ENCODE data around the gene MDN1.
"Not testable (repeated sequence)": the region's sequence is repeated elsewhere in the genome, so short reads cannot be mapped to it uniquely, and the experiment has no call there.

Gene MDN1

DNA sequence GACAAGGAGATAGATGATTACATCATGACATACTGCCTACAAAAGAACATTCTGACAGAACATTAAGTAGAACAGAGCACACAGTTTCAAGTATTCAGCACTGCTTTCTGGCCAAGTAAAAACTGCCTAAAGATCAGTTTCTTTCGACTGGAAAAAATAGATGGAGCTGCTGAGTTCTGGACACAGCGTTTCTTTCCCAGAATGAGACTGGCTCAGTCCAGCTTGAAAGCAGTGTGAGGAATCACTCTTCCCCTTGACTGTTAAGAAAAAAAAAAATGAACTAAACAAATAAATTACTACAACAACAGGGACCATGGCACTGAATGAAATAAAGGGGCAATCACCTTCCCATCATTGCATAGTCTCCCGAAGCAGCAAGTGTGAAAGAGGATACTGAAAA is 176.6 kb downstream of the MDN1 start:
- no peak for DNase-seq

DNA sequence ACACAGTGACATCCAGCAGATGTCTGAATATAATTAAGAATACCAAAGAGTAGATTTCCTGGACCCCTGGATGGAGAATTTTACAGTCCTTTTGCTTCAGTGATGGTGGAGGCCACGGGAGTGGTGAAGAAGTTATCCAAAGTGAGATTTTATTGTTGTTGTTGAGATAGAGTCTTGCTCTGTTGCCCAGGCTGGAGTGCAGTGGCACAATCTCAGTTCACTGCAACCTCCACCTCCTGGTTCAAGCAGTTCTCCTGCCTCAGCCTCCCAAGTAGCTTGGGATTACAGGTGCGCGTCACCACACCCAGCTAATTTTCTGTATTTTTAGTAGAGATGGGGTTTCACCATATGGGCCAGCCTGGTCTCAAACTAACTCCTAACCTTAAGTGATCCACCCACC is 178.0 kb downstream of the MDN1 start:
- not testable (repeated sequence) for DNase-seq

DNA sequence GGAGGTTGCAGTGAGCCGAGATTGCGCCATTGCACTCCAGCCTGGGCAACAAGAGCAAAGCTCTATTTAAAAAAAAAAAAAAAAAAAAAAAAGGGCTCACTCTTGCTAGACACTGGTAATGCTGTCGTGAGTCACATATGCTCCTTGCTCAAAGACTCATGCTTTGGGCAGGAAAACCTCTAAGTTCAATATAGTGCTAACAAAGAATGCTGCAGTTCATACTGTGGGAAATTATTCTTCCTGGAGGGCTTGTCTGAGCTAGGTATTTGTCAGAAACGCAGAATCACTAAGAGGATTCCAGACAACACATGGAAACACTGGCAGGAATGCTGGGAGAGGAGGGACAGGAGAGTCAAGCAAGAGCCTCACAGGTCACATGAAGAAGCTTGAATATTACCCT is 178.8 kb downstream of the MDN1 start:
- DNase-seq = no peak

DNA sequence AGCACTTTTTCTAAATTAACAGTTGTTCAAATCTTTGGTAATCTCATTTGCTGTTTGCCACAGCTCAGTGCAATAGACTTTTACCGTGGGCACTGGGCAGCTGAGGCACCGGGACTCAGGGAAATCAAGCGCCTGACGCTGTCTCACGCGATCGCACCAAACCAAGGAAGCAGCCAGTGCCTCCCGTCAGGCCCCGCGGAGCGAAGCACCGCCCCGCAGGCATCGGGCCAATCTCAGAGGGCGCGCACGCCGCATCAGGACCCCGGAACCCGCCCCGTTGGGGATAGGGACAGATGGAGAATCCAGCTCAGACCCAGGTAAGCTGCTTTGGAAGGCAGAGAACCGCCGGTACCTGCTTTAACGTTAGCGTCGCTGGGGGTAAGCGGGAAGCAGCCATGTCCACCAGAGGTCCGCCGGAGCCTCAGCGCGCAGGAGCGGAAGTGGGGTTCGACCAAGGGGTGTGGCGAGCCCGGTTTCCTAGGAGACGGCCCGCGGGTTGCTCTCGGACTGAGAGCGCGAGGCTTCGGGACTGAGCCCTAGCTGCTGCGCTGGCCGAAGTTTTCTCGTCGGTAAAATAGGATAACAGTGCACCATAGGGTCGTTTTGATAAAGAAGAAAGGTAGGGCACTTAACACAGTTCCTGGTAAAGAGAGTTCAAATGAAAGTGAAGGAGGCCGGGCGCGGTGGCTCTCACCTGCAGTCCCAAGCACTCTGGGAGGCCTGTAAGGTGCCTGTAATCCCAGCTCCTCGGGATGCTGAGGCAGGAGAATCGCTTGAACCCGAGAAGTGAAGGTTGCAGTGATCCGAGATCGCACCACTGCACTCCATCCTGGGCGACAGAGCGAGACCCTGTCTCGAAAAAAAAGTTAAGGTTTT is 181.0 kb downstream of the MDN1 start, which contains the start of gene LYRM2:
Gene LYRM2 (minus strand): TSS at position 428 of the 876 bp plus-strand sequence. CDS start 31 bp downstream, at position 397.
- peak; percentile 87 for DNase-seq

DNA sequence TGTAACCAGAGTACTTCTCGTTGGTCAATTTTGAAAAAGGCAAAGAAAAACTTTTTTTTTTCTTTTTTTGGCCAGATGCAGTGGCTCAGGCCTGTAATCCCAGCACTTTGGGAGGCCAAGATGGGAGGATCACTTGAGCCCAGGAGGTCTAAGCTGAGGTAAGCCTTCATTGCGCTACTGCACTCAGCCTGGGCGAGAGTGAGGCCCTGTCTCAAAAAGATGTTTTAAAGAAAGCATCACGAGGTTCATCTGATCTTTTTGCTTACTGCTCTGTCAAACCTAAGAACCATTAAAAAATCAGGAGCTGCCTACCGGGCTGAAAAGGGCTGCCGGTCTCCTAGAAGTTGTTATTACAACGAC is 181.7 kb downstream of the MDN1 start:
- DNase-seq = no peak

DNA sequence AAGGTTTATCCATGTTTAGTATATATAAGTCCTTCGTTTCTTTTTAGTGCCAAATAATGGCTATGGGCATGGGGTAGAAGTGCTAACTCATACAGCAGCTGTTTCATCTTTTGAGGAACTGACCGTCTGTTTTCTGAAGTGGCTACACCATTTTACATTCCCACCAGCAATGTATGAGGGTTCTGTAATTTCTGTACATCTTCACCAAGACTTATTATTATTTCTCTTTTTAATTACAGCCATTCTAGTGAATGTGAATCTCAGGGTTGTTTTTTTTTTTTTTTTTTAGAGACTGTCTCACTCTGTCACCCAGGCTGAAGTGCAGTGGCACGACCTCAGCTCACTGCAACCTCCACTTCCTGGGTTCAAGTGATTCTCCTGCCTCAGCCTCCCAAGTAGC is 183.2 kb downstream of the MDN1 start:
- DNase-seq = not testable (repeated sequence)

DNA sequence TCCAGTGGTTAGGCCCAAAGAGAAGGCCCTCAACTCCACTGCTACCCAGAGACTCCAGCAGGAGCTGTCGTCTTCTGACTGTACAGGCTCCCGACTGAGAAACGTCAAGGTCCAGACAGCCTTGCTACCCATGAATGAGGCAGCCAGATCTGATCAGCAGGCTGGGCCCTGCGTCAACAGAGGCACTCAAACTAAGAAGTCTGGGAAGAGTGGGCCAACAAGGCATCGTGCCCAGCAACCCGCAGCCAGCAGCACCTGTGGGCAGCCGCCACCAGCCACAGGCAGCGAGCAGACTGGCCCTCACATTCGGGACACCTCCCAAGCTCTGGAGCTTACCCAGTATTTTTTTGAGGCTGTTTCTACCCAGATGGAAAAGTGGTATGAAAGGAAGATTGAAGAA is 189.1 kb downstream of the MDN1 start:
- no peak for DNase-seq

DNA sequence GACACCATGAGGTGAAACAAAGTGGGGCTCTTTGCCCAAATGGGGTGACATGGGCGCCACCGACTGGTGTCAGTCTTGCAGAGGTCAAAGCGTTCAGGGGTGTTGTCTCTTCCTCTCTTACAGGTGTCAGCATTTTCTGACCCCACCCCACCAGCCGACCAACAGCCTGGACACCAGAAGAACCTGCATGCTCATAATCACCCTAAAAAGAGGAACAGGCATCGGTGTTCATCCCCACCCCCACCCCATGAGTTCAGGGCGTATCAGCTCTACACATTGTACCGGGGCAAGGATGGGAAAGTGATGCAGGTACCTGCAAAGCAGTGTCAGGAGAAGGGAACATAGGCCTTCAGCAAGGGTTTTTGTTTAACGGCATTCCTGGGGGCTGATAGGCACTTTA is 195.8 kb downstream of the MDN1 start:
- no peak for DNase-seq

DNA sequence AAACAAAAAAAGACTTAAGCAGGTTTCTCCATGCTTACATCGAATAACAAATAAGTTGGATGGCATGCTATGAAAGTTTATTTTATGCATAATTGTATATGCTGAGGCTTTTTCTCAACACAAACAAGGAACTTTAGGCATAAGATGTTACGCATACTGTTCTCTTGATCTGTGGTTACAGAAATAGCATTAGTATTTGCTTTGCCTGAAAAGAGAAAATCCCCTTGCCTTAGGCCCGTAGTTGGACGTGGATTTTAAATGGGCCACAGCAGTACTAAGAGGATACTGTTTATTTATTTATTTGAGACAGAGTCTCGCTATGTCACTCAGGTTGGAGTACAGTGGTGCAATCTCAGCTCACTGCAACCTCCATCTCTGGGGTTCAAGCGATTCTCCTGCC is 200.0 kb downstream of the MDN1 start:
- DNase-seq = no peak

DNA sequence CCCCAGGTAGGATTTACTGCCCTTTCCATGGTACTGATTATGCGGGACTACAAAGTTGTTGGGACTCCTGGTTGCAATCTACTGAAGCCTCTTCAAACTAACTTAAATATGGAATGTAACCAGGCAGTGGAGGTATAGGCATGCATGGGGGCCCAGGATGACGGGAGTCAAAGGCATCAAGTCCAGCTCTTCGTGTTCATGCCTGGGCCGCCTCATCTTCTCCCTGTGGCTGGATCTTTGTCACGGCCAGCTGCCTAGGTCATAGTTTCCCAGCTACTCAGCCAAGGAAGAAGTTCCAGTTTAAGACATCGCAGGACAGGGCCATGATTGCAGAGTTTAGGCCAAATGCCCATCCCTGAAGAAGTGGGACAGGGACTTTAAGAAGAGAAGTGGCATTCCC is 201.6 kb downstream of the MDN1 start:
- no peak for DNase-seq

DNA sequence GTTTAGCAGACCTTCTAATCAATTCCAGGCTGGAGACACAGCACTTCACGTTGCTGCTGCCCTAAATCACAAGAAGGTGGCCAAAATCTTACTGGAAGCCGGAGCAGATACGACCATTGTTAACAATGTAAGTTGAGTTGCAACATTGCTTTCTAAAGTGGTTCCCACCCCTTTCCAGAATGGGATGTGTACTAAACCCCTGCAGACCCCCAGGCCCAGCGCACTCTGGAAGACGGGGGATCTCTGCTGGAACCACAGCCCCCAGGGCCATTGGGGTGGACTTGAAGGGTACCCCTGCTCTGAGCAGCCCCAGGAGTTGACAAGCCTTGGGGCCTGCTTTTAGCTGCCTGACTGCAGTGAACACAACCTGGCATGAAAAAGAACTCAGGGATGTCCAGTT is 203.1 kb downstream of the MDN1 start:
- DNase-seq = no peak

DNA sequence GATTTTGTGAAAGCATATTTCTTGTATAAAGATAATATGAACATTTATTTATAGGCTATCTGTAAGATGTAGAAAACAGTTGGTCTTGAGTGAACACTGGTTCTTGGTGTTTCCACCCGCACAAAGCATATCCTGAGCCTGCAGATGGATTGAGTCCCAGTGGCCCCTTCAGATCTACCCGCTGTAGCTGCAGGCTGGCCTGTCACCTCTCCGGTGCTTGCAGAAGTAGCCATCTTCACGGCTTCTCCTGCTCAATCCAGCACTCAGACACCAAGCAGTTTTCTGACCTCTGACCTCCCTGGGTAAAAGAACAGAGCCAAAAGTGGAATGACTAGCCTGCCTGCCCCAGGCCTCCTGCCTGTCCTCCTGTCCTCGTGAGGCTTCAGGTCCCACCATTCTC is 203.7 kb downstream of the MDN1 start:
- DNase-seq = no peak

DNA sequence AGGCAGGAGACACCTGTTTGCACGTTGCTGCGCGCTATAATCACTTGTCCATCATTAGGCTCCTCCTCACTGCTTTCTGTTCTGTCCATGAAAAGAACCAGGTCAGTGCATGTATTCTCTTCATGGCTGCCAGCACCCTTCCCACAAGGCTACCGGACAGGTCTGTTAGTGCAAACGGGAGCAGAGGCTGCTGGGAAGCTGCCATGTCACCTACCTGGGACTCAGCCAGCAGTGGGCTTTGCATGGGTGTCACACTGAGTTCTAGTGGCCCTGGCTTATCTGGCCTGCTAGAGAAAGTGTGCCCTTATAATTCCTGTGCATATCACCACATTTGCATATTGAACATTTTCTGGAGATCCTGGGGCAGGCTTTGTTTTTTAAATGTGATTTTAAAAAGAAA is 205.8 kb downstream of the MDN1 start:
- no peak for DNase-seq

DNA sequence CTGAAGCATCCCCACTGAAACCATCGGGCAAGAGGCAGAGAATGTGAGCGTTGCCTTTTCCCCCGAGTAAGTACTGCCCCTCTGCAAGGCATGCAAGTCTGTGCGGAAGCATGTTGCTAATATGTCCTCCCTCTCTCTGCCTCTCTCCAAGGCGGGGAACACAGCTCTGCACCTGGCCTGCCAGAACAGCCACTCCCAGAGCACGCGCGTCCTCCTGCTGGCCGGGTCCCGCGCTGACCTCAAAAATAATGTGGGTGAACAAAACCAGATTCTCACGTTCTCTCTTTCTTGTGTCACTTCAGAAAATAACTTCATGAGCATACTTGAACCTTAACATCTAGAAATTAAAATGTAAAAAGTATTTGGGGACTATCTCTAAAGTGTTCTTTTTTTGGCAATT is 207.5 kb downstream of the MDN1 start:
- DNase-seq = no peak

DNA sequence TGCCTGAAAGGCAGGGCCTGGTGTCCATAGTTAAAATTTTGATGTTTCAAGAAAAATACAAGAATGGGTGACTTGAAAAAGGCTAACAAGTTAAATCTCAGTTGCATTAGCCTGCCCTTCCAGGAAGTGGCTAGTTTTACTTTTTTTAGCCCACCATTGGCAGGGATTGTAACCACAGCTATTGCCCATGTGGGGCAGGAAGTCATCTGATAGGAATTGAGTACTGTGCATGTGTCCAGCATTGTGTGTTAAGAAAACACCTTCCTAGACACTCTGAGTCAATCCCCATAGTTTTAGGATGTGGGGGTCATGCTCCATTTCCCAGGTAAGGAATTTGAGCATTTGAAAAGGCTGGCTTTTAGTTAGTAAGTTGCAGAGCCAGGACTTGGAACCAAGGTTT is 207.9 kb downstream of the MDN1 start:
- DNase-seq = no peak

DNA sequence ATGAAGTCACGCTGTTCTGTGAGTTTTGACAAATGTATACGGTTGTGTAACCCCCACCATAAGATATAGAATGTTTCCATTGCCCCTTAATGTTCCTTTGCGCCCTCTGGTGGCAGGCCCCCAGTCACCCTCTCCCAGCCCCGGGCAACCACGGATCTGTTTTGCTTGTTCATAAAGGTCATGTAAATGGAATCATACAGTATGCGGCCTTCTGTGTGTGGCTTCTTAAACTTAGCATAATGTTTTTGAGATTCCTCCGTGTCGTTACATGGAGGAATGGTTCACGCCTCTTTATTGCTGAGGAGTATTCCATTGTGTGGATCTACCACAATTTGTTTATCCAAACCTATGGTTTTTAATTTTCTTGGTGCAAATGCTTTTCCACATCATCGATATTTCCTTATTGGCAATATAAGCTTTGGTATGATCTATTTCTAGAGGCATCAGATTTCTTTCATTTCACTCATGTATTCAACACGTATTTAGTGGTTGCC is 209.4 kb downstream of the MDN1 start:
- peak; percentile 29 for DNase-seq

DNA sequence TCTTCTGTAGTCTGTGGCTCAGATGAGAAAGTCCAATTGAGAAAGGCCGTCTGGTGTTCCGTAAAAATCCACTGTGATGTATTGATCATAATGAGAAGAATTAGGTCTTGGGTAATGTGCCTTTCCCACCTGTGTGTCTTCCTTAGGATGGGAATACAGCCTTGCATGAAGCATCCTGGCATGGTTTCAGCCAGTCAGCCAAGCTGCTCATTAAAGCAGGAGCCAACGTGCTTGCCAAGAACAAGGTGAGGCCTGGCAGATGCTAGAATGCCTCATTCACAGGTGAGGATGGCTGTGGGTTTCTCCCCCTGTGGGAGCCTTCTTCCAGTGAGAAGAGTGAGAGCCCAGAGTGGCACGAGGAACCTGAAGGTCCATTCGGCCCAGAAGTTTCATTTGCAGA is 213.7 kb downstream of the MDN1 start:
- DNase-seq = no peak

DNA sequence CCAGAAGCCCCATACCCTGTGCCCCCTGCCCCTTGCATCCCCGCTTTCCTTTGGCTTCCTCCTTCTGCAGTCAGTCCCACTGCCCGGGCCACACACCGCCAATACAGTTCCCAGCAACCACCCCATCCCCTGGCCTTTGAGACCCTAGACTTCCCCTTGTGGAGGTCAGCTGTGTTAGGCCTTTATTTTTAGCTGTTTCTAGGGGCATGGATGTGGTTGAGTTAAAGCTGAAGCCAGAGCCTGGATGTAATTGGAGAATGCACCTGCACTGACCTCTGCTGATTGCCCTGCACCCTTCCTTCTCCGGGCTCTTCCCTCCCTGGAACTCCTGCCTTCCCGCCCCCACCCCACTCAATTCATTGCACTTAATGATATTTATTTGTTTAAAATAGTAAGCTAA is 214.9 kb downstream of the MDN1 start:
- no peak for DNase-seq

DNA sequence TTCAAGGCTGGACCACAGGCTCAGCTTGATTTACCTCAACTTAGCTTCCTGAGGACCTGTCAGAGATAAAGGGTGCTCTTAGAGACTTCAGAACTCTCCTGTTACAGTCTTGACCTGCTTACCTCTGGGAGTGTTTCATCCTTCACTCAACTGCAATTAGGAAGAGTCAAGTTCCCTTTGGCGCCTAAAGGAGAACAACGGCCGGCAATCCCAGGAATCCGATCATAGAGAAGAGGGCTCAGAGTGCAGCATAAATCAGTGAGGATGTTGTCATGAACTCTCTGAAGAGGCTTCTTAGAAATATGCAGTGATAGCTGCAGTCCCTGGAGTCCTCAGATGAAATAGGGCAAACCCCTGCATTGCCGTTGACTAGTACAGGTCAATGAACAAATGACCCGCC is 217.4 kb downstream of the MDN1 start:
- no peak for DNase-seq

DNA sequence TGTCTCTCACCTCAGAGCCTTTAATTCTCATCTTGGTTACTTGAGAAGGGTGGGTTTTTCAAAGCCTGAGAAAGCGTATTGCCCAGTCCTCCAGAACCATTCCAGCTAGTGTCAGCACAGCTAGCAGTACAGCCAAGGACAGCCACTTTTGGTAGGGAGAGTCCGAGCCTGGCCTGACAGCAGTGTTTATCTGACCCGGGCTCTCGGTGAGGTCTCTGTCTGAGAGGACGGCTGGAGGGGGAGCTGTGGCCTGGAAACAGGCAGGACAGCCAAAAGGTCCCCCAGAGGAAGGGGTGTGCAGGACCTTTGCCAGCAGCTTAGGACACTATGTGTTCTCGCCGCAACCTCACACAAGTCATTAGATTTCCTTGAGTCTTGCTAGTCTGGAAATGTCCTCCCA is 219.9 kb downstream of the MDN1 start:
- no peak for DNase-seq

DNA sequence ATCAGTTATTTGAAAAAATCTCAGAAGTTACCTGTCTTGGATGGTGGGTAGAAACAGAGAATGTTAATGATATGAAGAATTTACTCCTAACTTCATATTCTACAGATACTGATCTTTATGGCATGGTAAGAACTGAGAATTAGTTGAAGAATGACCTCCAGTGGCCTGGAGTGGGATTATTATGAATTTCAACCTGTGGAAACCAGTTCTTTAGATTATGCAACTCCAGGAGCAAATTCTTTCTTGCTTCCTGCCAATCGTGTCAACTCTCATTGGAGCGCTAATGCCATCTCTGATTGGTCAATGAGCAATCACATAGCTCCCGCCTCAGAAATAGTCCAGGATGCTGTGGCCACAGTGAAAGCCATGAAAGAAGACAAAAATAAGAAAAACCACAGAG is 221.6 kb downstream of the MDN1 start:
- DNase-seq = no peak

DNA sequence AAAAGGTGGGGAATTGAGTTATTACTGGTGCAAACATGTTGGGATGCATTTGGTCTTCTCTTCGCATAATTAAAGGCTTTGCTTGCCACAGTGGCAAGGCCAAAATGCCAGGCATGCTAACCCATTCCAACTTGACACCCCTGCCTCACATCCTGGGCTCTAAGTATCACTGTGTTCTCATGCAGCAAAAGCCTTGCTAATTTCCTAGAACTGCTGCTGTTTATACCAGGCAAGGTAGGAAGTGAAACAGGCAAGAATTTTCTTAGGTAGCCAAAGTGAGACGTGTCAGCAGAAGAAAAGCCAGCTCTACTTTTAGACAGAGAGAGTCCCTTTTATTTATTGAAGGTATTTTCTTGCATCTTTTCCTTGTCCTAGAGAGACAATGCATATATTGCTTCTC is 222.2 kb downstream of the MDN1 start:
- no peak for DNase-seq

DNA sequence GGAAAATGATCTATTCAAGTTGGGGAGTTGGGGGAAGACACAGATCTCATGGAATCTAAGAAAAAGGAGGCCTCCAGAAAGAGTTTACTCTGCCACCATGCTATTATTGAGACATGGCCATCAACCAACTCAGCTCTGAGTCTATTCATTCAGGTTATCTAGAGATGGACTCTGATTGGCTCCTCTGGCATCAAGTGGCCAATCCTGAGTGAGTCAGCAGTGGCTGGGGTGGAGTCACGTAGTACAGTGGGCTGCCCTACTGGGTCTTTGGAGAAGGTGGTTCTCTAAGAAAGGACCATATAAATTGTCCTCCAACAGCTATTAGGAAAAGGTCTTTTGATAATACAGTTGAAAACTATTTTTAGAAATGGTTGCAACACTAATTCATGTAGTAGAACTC is 223.1 kb downstream of the MDN1 start:
- DNase-seq = no peak

DNA sequence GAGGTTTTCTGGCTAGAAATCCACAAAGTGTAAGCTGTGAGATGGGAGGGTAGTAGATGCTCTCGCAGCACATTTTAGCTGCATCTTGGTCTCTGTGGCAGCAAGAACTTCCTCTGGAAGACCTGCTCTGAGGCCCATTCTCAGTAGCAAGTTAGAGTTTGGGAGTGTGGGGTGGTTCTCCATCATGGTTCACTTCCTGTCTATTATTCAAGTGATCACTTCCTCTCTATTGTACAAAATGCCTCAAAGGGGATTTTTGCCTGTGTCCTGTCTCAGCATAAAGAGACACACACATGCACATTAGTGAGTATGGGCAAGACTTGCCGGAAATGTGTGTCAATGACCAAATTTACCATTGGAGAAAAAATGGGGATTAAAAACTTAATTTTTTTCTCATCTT is 223.5 kb downstream of the MDN1 start:
- no peak for DNase-seq
